IPS DF 4.7 (cell line): ENCODE measurements around the gene CBX5.
"Not testable (repeated sequence)": the region's sequence is repeated elsewhere in the genome, so short reads cannot be mapped to it uniquely, and the experiment has no call there.

Experiments used
- DNase-seq: peaks from one replicate; pipeline ENCODE4 v3.0.0-alpha.2; 2013; ENCODE audit warnings: low spot score; ENCODE audit errors: extremely low read depth

Gene CBX5

DNA sequence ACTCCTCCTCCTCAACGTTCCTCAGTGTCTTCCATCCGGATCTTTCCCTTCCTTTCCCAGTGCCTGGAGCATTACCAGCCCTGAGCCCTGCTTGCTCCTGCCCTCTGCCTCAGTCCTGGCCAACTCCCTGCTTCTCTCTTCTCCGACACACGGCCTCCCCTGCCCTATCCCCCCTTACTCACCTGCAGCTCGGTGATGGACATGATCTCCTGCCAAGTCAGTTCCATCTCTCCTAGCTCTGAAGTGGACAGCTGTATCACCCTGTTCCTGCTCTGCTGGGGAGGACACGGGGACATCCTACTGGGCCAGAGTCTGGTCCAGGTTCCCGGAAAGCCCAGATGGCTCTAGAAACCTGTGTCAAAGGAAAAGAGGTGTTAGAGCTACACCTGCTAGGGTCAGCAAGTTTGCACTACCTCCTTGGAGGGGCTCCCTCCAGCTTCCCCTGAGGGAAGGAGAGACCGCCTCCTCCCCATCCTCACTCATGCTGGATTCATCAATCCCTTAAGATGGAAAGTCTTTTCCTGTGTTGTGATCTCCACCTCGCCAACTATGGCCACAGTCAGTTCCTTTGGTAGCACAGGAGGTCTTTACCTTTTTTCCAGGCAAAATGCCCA, 15.1 kb upstream of the CBX5 start:
- no peak for DNase-seq

DNA sequence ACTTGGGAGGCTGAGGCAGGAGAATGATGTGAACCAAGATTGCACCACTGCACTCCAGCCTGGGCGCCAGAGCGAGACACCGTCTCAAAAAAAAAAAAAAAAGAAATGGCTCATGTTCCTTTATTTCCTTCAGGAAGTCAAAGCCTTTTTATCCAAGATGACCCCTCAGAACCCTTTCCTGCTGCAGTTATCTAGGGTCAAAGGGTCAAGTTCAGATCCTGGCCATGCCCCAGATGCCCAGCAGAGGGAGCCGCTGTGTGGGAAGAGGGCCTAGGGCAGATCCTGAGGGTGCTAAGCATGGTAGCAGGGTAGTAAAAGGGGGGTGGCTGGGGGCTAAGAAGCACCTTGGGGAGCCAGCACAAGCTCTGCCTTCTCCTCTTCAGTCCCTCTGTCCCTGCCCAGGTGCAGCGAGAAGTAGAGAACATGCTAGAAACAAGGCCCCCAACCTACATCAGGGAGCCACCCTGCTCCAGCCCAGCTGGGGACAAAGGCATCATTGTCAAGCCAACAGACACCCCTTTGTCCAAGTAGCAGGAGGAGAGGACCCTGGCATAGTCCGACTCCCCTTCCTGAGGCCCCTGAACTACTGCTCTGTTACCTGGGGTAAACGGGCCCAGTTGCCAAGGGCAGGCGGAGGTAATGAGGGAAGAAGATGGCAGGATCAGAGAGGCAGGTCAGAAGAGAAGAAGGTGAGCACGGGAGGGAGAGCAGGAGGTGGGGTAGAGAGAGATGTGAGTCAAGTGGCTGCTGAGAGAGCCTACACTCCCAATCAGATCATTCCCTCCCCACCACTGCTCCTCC, 14.4 kb upstream of the CBX5 start:
- no peak for DNase-seq

GRCh38 chr12:54292931-54293241, 13.0 kb upstream of the CBX5 start:
- DNase-seq: no peak

DNA sequence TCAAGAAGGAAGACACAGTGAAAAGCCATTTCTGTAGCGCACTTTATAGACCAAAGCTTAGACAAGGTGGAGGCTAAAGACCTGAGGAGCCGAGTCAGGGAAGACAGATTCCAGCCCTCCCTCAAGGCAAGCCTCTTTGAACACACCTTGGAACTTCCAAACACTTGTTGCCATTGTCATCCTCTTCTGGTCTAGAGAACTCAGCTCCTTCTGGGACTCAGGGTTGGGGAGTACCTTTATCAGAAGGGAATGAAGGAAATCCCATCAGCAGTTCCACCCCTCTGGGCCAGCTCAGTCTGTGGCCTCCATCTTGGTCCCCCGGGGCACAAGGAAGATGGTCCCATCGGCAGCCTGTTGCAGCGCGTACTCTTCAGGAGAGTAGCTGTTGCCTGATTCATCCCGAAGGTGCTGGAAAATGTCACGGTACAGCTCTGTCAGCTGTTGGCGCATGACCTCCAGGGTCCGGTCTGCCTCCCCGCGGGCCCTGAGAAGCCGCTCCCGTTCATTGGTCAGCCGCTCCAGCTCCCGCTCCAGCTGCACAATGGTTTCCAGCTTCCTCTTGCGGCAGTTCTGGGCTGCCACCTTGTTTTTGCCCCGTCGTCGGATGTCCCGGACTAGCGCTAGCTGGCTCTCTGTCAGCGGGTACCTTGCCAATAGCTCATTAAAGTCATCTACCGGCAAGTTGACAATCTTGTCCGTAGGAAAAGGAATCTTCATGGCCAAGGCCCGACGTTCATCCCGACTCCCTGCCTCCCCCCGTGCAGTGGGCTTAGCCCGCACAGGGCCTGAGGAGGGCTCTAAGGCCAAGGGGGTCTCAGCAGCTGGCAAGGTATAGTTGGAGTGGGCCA, 12.4 kb upstream of the CBX5 start:
- no peak for DNase-seq

DNA sequence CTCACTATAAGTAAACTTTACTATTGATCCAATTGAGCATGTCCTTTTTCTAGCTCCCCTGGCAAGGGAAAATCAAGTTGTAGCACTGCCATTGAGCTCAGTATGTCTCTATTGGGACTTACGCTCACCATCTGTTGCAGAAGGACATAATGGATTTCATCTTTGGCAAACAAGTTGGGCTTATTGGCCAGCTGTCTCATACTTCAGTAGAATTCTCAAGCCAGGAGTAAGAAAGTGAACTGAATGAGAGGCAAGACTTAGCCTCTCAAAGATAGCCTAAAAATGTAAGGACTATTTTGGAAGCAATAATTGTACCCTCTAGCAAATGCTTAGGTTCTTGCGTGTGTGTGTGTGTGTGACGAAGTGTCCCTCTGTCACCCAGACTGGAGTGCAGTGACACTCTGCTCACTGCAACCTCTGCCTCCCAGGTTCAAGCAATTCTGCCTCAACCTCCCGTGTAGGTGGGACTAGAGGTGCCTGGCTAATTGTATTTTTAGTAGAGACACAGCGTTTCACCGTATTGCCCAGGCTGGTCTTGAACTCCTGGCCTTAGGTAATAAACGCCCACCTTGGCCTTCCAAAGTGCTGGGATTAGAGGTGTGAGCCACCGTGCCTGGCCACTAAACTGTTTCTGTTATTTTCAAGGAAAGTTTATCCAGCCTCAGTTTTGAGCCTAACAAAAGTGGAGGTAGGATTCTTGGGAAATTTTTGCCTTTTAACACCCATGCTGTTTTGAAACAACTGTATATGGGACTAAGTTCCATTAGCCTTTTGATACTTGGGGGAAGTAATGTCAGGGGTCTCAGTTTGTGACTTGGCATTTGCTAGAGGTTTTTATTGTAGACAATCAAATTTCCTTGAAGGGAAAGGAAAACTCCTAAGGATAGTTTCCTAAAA, 7.6 kb upstream of the CBX5 start:
- no peak for DNase-seq

- DNase-seq: no peak
Observed at GRCh38 chr12:54286042-54287030, 6.4 kb upstream of the CBX5 start.

DNA sequence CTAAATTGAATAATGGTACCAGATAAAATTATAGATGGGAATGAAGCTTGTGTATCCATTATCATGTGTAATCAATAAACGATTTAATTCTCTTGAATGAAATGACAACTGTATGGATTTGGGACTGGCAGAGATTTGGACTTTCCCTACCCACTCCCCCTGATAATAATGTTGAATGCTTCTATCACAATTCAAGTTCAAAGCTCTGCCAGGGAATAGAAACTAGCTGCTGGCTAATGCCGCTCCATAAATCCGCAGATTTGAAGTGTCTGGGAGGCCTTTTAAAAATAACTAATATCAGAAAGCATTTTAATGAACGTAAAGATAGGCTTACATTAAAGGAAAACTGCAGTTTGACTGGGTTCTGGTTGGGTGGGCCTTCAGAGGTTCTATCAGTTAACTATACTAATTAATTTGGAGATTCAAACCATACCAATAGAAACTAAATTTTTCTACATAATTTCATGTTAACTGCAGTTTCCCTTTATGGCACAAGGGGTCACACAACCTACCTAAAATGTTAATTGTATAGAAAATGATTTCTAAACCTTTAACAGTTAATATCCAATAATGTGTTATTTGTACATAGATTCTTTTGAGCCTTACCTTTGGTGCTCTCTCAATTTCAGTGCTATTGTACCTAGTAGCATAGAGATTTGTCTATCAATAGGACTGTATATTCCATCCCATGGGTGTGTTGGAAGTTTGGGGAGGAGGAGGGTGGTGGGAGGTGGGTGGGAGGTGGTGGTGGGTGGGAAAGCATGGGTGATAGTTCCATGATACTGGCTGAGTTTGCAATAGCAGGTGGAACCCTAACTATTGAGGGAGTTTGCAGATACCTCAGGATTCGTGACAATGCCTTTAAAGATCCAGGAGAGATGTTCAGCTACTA, 5.5 kb upstream of the CBX5 start:
- no peak for DNase-seq

DNA sequence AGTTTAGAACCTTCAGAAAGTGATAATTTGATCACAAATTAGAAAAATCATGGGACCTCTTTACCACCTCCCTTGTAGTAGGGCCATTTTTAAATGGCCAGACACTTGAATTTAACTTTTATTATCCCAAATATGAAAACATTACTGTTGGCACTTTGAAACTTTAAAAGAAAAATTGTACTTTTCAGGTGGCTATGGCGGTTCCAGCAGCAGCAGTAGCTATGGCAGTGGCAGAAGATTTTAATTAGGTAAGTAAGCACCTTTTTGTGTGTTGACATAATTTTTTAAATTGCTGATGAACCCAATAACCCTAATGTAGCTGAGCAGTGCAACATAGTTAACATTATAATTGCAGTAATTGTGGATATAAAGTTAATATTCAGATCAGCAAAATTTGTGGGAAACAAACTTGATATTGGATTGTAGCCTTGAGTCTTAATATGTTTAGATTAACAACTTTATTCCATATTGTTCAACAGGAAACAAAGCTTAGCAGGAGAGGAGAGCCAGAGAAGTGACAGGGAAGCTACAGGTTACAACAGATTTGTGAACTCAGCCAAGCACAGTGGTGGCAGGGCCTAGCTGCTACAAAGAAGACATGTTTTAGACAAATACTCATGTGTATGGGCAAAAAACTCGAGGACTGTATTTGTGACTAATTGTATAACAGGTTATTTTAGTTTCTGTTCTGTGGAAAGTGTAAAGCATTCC, 4.3 kb upstream of the CBX5 start:
- not testable (repeated sequence) for DNase-seq

DNA sequence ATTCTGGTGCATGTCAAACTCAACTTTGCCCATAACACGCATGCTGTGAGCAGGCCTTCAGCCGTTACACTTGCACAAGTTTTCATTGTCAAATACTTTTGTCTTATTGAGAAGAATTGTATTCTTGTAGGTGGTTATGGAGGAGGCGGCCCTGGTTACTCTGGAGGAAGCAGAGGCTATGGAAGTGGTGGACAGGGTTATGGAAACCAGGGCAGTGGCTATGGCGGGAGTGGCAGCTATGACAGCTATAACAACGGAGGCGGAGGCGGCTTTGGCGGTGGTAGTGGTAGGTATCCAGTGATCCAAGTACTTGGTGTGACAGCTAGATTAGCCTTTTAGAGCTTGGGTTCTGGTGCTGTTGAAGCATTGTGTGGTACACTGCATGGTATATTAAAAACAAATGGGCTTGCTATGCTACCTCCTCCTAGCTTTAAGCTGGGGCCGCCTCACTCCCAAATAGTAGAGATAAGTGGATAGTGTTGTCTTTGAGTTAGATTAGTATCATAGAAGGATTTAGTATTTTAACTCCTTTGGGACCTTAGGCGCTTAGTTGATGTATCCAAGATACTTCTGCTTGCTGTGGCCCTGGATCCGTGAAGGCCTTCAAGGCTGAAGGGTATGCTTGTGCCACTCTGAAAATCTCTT, 3.1 kb upstream of the CBX5 start:
- DNase-seq: no peak

- DNase-seq: not testable (repeated sequence)
Observed at GRCh38 chr12:54281694-54282093, 1.8 kb upstream of the CBX5 start.

DNA sequence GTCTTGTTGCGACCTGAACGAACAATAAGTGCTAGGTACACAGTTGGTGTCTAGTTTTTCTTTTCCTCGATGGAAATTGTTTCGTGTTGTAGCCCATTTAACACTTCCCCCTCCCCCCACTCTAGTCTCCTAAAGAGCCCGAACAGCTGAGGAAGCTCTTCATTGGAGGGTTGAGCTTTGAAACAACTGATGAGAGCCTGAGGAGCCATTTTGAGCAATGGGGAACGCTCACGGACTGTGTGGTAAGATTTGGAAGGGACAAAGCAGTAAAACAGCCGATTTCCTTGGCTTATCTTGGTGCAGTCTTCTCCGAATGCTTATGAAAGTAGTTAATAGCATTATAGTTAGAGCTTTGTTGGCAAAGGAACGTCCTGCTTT, 1.3 kb upstream of the CBX5 start:
- DNase-seq: not testable (repeated sequence)

DNA sequence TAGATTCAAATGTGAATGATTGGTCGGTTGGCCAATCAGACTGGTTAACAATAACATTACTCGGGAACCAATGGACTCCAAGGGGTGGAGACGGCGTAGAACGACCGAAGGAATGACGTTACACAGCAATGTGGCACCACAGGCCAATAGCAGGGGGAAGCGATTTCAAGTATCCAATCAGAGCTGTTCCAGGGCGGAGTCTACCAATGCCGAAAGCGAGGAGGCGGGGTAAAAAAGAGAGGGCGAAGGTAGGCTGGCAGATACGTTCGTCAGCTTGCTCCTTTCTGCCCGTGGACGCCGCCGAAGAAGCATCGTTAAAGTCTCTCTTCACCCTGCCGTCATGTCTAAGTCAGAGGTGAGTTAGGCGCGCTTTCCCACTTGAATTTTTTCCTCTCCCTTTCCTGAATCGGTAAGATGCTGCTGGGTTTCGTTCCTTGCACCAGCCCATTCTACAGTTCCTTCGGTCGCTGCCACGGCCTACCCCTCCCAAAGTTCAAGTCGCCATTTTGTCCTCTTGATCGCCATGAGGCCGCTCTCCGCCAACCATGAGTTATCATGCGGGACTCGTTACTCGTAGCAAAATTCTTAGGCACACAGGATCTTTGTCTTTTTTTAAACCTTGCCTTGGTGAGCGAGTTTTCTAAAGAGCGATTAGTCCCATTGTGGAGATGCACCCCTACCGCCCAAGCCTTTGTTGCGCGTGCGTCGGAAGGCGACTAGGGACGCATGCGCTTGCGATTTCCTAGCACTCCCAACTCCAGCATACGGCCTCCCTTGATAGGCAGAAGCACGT, 742 bp upstream of the CBX5 start, which contains the start of gene HNRNPA1:
TSS of gene HNRNPA1 (plus strand) at position 259 of the 793 bp plus-strand sequence. CDS start at position 341, 82 bp downstream.
- peak; percentile 100 for DNase-seq

GRCh38 chr12:54279227-54279631, 693 bp downstream of the CBX5 start:
- DNase-seq: no peak

DNA sequence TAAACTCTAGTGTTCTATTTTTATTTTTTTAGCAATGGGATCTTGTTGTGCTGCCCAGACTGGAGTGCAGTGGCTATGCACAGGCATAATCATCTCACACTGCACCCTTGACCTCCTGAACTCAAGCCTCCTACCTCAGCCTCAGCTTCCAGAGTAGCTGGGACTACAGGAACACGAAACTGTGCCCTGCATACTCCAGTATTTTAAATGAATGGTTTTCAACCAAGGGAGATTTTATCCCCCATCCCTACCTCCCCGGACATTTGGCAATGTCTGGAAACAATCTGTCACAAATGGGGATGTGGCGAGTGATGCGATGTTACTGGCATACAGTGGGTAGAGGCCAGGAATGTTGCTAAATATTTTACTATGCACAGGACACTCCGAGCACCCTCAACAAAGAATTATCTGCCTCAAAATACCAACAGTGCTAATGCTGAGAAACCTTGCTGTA, 2.1 kb downstream of the CBX5 start:
- DNase-seq: no peak

GRCh38 chr12:54276368-54276767, 3.6 kb downstream of the CBX5 start:
- DNase-seq: no peak

DNA sequence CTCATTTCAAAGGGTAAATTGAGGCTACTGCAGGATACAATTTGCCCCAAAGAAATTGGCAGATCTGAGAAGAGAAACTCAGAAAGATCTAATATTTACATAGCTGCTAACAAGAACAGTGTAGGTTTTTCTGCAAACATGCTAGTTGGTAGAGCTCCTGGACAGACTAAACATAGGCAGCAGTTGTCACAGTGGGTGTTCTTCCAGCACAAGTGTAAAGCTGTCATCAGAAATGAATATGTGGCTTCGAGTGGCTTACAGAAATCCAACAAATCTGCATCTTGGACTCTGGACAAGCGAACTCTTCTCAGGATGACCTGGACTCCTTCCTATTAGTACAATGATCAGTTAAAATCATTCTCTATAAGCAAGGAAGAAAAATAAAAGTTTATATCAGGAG, 5.9 kb downstream of the CBX5 start:
- no peak for DNase-seq

- DNase-seq: no peak
Observed at GRCh38 chr12:54272214-54272613, 7.7 kb downstream of the CBX5 start.
